CD14-positive monocyte (primary cell): ENCODE data around the gene GRAMD1A. TPM values are rescaled to one million over a fixed set of nuclear protein-coding genes. Genes with fewer than 3 reads are reported as not detected.

ENCODE experiments used
- DNase-seq, 3 donors: peaks; one replicate each; pipeline ENCODE4 v3.0.0-alpha.2; 2011 to 2022
- H2AFZ ChIP-seq: 2 replicates; pipeline ENCODE4 v1.6.0; 2012; ENCODE audit warnings: mild to moderate bottlenecking, low read depth, low read length, inconsistent platforms; ENCODE audit not compliant: insufficient read depth, poor library complexity, severe bottlenecking
- H3K27ac ChIP-seq, 2 donors: 1 replicate in 1 of 2; 2 replicates in 1 of 2; pipeline ENCODE4 v1.5.1; 2012 to 2013; ENCODE audit warnings: low read length in 2 of 2, control low read depth in 1 of 2, inconsistent platforms in 1 of 2, low read depth in 1 of 2, mild to moderate bottlenecking in 1 of 2
- H3K27me3 ChIP-seq, 2 donors: one replicate each; pipeline versions ENCODE4 v1.6.0 to v1.6.1; 2011 to 2013; ENCODE audit warnings: low read length in 2 of 2; ENCODE audit not compliant: control insufficient read depth in 2 of 2, insufficient read depth in 2 of 2
- H3K36me3 ChIP-seq, 2 donors: replicated peaks in 1 of 2; 1 replicate in 1 of 2; 2 replicates in 1 of 2; pipeline versions ENCODE4 v1.5.1 to v1.6.1; 2012 to 2013; ENCODE audit warnings: low read length in 2 of 2, control low read depth in 1 of 2, inconsistent platforms in 1 of 2, mild to moderate bottlenecking in 1 of 2; ENCODE audit not compliant: insufficient read depth in 2 of 2, control insufficient read depth in 1 of 2
- H3K4me1 ChIP-seq, 2 donors: 1 replicate in 1 of 2; 2 replicates in 1 of 2; pipeline versions ENCODE4 v1.5.1 to v1.6.1; 2012 to 2013; ENCODE audit warnings: low read length in 2 of 2, control low read depth in 1 of 2, inconsistent platforms in 1 of 2, mild to moderate bottlenecking in 1 of 2, moderate library complexity in 1 of 2; ENCODE audit not compliant: insufficient read depth in 2 of 2, control insufficient read depth in 1 of 2
- H3K4me2 ChIP-seq: replicated peaks from 2 replicates; pipeline ENCODE3; 2012; ENCODE audit warnings: low read length, moderate library complexity, mild to moderate bottlenecking; ENCODE audit not compliant: poor library complexity, severe bottlenecking; ENCODE audit errors: extremely low read depth
- H3K4me3 ChIP-seq, 3 experiments: fragments of 200-600 bp in 1 of 3; sonication (generic) in 1 of 3; replicated peaks in 1 of 3; 1 replicate in 2 of 3; 2 replicates in 1 of 3; pipeline ENCODE4 v1.5.1; 2011 to 2013; ENCODE audit warnings: low read length in 3 of 3, mild to moderate bottlenecking in 3 of 3, control low read depth in 2 of 3, low read depth in 2 of 3, inconsistent platforms in 1 of 3, moderate library complexity in 1 of 3
- H3K79me2 ChIP-seq: 2 replicates; pipeline ENCODE4 v1.6.0; 2012; ENCODE audit warnings: mild to moderate bottlenecking, control low read depth, inconsistent platforms, low read length, moderate library complexity; ENCODE audit not compliant: insufficient read depth
- H3K9ac ChIP-seq: 2 replicates; pipeline ENCODE4 v1.6.0; 2017; ENCODE audit warnings: low read length, mild to moderate bottlenecking; ENCODE audit not compliant: insufficient read depth, poor library complexity, severe bottlenecking
- H3K9me3 ChIP-seq, 2 donors: replicated peaks in 1 of 2; 1 replicate in 1 of 2; 2 replicates in 1 of 2; pipeline versions ENCODE4 v1.5.1 to v1.6.1; 2012 to 2013; ENCODE audit warnings: low read length in 2 of 2, control low read depth in 1 of 2; ENCODE audit not compliant: control insufficient read depth in 1 of 2, insufficient read depth in 1 of 2
- H4K20me1 ChIP-seq: 2 replicates; pipeline ENCODE4 v1.6.0; 2012; ENCODE audit warnings: mild to moderate bottlenecking, low read length, control low read depth, moderate library complexity; ENCODE audit not compliant: insufficient read depth
- H3K27ac Mint-ChIP-seq, 7 donors: one replicate each; pipeline ENCODE4 v1.8.0; 2020; ENCODE audit warnings: mild to moderate bottlenecking in 7 of 7, mixed read lengths in 7 of 7, moderate library complexity in 6 of 7, inconsistent platforms in 2 of 7
- H3K27me3 Mint-ChIP-seq, 3 donors: one replicate each; pipeline ENCODE4 v1.8.0; 2021 to 2022; ENCODE audit warnings: low read depth in 3 of 3, mild to moderate bottlenecking in 3 of 3, mixed read lengths in 3 of 3, moderate library complexity in 3 of 3, inconsistent platforms in 1 of 3
- H3K36me3 Mint-ChIP-seq, 2 donors: one replicate each; pipeline ENCODE4 v1.8.0; 2020; ENCODE audit warnings: mixed read lengths in 2 of 2, inconsistent platforms in 1 of 2, mild to moderate bottlenecking in 1 of 2
- H3K4me1 Mint-ChIP-seq: one replicate; pipeline ENCODE4 v1.8.0; 2020; ENCODE audit warnings: mild to moderate bottlenecking, mixed read lengths
- H3K4me3 Mint-ChIP-seq, 2 donors: one replicate each; pipeline ENCODE4 v1.8.0; 2020; ENCODE audit warnings: mild to moderate bottlenecking in 2 of 2, mixed read lengths in 2 of 2, moderate library complexity in 1 of 2
- H3K9me3 Mint-ChIP-seq, 7 donors: one replicate each; pipeline ENCODE4 v1.8.0; 2020 to 2022; ENCODE audit warnings: mixed read lengths in 7 of 7, mild to moderate bottlenecking in 6 of 7, moderate library complexity in 6 of 7, inconsistent platforms in 2 of 7
- WGBS: methylation state at CpG from one replicate; pipeline ENCODE4 v1.1.5; 2013; ENCODE audit warnings: missing lambda C conversion rate; ENCODE audit not compliant: insufficient coverage; 5-methylcytosine and 5-hydroxymethylcytosine counted together
- intact Hi-C, 2 donors: fragments of 100-400 bp; cut with micrococcal nuclease; formaldehyde crosslinking; loops; one replicate each; pipeline versions ENCODE4 v1.15.0 to v1.15.1; 2023
- polyA plus RNA-seq, 3 donors: library from polyadenylated mRNA; depleted of rRNA in 1 of 3; unstranded in 2 of 3; stranded (reverse) in 1 of 3; fragments of 300-500 nt in 2 of 3; fragments of >200 nt in 1 of 3; fragmentation: Illumina TruSeq in 2 of 3; gene quantifications; 1 replicate in 2 of 3; 2 replicates in 1 of 3; pipeline ENCODE4 v1.2.3, GENCODE V29; 2012 to 2021
- TF ChIP-seq, protein P1 (sequence below): fragments of 200-600 bp; IDR thresholded peaks from one replicate; pipeline ENCODE4 v1.8.0; 2022; ENCODE audit warnings: antibody characterized with exemption, mild to moderate bottlenecking

GRAMD1A gene
- polyA plus RNA-seq, 3 donors: 9.3 to 73.9 (median 15.1) TPM

DNA sequence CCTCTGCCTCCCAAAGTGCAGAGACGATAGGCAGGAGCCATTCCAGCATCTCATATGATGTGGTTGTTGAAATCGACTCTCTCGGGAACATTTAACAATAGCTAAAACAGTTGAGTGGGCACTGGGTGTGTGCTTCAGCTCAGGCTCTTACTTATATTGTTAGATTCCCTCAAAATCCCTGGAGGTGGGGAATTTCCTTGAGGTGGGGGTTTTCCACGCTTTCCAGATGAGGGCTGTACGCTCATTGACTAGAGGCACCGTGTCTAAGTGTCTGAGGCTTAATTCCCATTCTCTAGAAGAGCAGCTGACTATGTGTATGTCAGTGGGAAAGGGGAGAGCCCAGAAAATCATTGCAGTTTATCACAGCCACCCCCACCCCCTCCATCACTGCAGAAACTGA lies 10.8 kb upstream of the GRAMD1A start:
- Histone ChIP-seq H3K4me1 (peaks cover 15 to 37% of the 10 kb centered on the region in 2 donors), H4K20me1 (no peaks in the 10 kb centered on the region), H3K9ac (no peak overlapping the region), H3K4me2 (no peak overlapping the region), H3K4me3 (no peak overlapping the region), H3K36me3 (no peaks in the 10 kb centered on the region), H3K27me3 (no peaks in the 10 kb centered on the region), H3K9me3 (peaks cover 2 to 4% of the 10 kb centered on the region in 2 donors), H3K79me2 (no peaks in the 10 kb centered on the region), H2AFZ (no peak overlapping the region), H3K27ac (no peak overlapping the region)
- intact Hi-C loops: no loop called here
- no peaks in the 10 kb centered on the region for H3K36me3 Mint-ChIP-seq
- WGBS: no CpG with 5 or more reads among the region's 6 CpGs
- peaks cover 36% of the 10 kb centered on the region for H3K4me1 Mint-ChIP-seq
- H3K9me3 Mint-ChIP-seq: peaks cover under 1 to 7% (median 4%) of the 10 kb centered on the region in 7 donors
- TF ChIP-seq, protein P1, sequence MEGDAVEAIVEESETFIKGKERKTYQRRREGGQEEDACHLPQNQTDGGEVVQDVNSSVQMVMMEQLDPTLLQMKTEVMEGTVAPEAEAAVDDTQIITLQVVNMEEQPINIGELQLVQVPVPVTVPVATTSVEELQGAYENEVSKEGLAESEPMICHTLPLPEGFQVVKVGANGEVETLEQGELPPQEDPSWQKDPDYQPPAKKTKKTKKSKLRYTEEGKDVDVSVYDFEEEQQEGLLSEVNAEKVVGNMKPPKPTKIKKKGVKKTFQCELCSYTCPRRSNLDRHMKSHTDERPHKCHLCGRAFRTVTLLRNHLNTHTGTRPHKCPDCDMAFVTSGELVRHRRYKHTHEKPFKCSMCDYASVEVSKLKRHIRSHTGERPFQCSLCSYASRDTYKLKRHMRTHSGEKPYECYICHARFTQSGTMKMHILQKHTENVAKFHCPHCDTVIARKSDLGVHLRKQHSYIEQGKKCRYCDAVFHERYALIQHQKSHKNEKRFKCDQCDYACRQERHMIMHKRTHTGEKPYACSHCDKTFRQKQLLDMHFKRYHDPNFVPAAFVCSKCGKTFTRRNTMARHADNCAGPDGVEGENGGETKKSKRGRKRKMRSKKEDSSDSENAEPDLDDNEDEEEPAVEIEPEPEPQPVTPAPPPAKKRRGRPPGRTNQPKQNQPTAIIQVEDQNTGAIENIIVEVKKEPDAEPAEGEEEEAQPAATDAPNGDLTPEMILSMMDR: no peak
- peak overlapping the region in 2 of 7 donors; percentile 45 to 69 for H3K27ac Mint-ChIP-seq
- no peak overlapping the region for H3K4me3 Mint-ChIP-seq
- DNase-seq: peak in 1 of 3 donors; percentile 64
- peaks cover 0 to 3% (median 3%) of the 10 kb centered on the region in 3 donors for H3K27me3 Mint-ChIP-seq

DNA sequence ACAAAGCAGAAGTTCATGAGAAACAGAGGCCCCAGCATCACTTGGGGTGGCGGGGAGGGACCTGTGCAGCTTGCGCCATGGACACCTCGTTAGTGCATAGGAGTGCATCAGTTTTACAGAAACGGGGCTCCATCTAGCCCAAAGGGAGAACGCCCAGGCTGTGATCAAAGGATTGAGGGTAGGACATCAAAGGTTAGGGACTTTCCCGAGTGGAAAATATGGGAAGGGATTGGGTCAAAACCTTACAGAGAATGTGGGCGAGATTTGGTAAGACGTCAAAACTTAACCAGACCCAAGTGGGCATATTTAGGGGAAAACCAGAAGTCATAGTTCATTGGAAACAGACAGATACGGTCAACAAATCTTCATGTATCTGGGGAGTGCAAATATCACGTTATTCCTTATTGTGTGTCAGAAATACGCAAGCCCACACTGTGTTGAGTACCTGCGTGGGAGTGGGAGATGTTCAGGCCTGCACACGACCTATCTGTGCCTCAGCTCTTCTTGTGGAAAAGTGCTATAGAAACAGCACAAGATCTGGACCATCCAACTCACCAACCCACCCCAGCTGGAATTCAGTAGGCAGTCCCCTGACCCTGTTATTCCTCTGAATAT lies 9.4 kb upstream of the GRAMD1A start:
- Mint-ChIP-seq H3K36me3 (no peaks in the 10 kb centered on the region), H3K27me3 (peaks cover 0 to 4% (median 3%) of the 10 kb centered on the region in 3 donors), H3K4me3 (no peak overlapping the region), H3K9me3 (peaks cover 0 to 8% (median 3%) of the 10 kb centered on the region in 7 donors), H3K4me1 (peaks cover 29% of the 10 kb centered on the region), H3K27ac (peak overlapping the region in 4 of 7 donors; percentile 26 to 85 (median 62))
- H3K27ac ChIP-seq: no peak overlapping the region
- no peak for DNase-seq
- no peaks in the 10 kb centered on the region for H3K36me3 ChIP-seq
- no peaks in the 10 kb centered on the region for H3K27me3 ChIP-seq
- H3K4me2 ChIP-seq: no peak overlapping the region
- H3K79me2 ChIP-seq: no peaks in the 10 kb centered on the region
- H3K4me3 ChIP-seq: no peak overlapping the region
- H3K9me3 ChIP-seq: peaks cover 0 to 8% of the 10 kb centered on the region in 2 donors
- no peak overlapping the region for H2AFZ ChIP-seq
- no peaks in the 10 kb centered on the region for H4K20me1 ChIP-seq
- intact Hi-C loops: no loop called here
- TF ChIP-seq, protein P1: no peak
- peaks cover 9 to 32% of the 10 kb centered on the region in 2 donors for H3K4me1 ChIP-seq
- whole genome bisulfite sequencing: 74% methylated on average over 8 of the region's 13 CpGs
- no peak overlapping the region for H3K9ac ChIP-seq
